ENCODE data around the gene ALG14. TPM values are rescaled to one million over a fixed set of nuclear protein-coding genes. Genes with fewer than 3 reads are reported as not detected.
A peak's percentile ranks its signal among the peaks of the same experiment; 100 is the strongest.

ALG14 gene, protein sequence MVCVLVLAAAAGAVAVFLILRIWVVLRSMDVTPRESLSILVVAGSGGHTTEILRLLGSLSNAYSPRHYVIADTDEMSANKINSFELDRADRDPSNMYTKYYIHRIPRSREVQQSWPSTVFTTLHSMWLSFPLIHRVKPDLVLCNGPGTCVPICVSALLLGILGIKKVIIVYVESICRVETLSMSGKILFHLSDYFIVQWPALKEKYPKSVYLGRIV
- total RNA-seq: 1 to 10 TPM; 2.4 to 2.7 TPM

- CTCF ChIA-PET: interaction anchor here (0.5 to 3.8 kb wide), 9 partner anchors 9 to 835 kb away, joined by 3 to 28 read pairs (median 4); partner anchors contain the start of gene RWDD3
These were observed at the start of gene ALG14 for GRCh38 chr1:95072532-95073419. ALG14 (minus strand) TSS chr1:95072951; CDS start chr1:95072898, 53 bp downstream.

GRCh38 chr1:95122151-95122697 lies 49.5 kb upstream of the ALG14 start:
- H3K4me3 Mint-ChIP-seq: no peak overlapping the region
- ChIA-PET POLR2A (no interaction called here), CTCF (no interaction called here)
- H3K27me3 Mint-ChIP-seq: peaks cover 32% of the 10 kb centered on the region
- no peaks in the 10 kb centered on the region for H3K36me3 Mint-ChIP-seq (ENCODE audit: low read depth)
- peaks cover 4% of the 10 kb centered on the region for H3K4me1 Mint-ChIP-seq
- no peak for DNase-seq
- no peaks in the 10 kb centered on the region for H3K9me3 Mint-ChIP-seq
- no peak overlapping the region for H3K27ac Mint-ChIP-seq

More at GRCh38 chr1:95072532-95073419, at the start of gene ALG14:
- H3K36me3 Mint-ChIP-seq (ENCODE audit: low read depth): no peaks in the 10 kb centered on the region
- H3K9me3 Mint-ChIP-seq: no peaks in the 10 kb centered on the region
- H3K4me1 Mint-ChIP-seq: peaks cover 19% of the 10 kb centered on the region
- peak within 1 kb of the TSS; percentile 92 for H3K4me3 Mint-ChIP-seq
- no peaks in the 10 kb centered on the region for H3K27me3 Mint-ChIP-seq
- DNase-seq: peak; percentile 93
- H3K27ac Mint-ChIP-seq: peak within 1 kb of the TSS; percentile 85
- POLR2A ChIA-PET: interaction anchor here (1.2 to 1.8 kb wide), 2 partner anchors 44 to 161 kb away, joined by 3 to 15 read pairs; partner anchors contain the start of genes RWDD3 and TLCD4

- H3K4me1 Mint-ChIP-seq: peaks cover 9% of the 10 kb centered on the region
- H3K27me3 Mint-ChIP-seq: peaks cover 48% of the 10 kb centered on the region
- DNase-seq: no peak
- H3K9me3 Mint-ChIP-seq: no peaks in the 10 kb centered on the region
- H3K4me3 Mint-ChIP-seq: no peak overlapping the region
- CTCF ChIA-PET: no interaction called here
- H3K27ac Mint-ChIP-seq: no peak overlapping the region
- no peaks in the 10 kb centered on the region for H3K36me3 Mint-ChIP-seq (ENCODE audit: low read depth)
- POLR2A ChIA-PET: no interaction called here
These were observed 46.5 kb upstream of the ALG14 start for GRCh38 chr1:95119273-95119672.

DNA sequence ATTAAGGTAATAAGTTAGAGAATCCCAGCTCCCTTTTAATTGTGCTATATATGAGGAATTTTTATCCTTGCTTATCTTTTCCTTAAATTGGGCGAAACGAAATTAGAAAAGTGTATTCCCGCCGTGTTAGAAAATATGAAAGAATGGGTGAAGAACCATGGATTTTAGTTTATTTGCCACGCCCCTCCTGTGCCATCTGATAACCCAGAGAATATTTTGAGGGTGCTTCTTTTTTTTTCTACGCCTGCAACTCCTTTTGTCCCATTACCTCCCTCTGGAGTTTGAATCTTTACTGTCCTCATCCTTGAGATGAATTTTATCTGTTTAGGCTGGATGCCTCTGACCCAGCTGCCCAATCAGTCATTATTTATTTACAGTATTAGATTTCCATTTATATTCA lies 46.0 kb upstream of the ALG14 start:
- Mint-ChIP-seq H3K27me3 (peaks cover 48% of the 10 kb centered on the region), H3K9me3 (no peaks in the 10 kb centered on the region), H3K27ac (no peak overlapping the region), H3K36me3 (ENCODE audit: low read depth) (no peaks in the 10 kb centered on the region), H3K4me1 (peaks cover 9% of the 10 kb centered on the region), H3K4me3 (no peak overlapping the region)
- no peak for DNase-seq
- ChIA-PET CTCF (no interaction called here), POLR2A (no interaction called here)

GRCh38 chr1:95118067-95118499 lies 45.3 kb upstream of the ALG14 start:
- H3K4me3 Mint-ChIP-seq: peak overlapping the region; percentile 69
- peaks cover 9% of the 10 kb centered on the region for H3K4me1 Mint-ChIP-seq
- H3K9me3 Mint-ChIP-seq: no peaks in the 10 kb centered on the region
- no peaks in the 10 kb centered on the region for H3K36me3 Mint-ChIP-seq (ENCODE audit: low read depth)
- H3K27ac Mint-ChIP-seq: no peak overlapping the region
- ChIA-PET CTCF (interaction anchor here (3.0 kb wide), 1 partner anchor 116 kb away, joined by 19 read pairs; the partner anchor contains the start of gene RWDD3), POLR2A (interaction anchor here (1.5 kb wide), 1 partner anchor 45 kb away, joined by 3 read pairs; the partner anchor contains the start of gene ALG14)
- no peak for DNase-seq
- H3K27me3 Mint-ChIP-seq: peaks cover 48% of the 10 kb centered on the region

GRCh38 chr1:95117207-95118066 lies 44.7 kb upstream of the ALG14 start, which contains the start of gene TLCD4:
TLCD4 (plus strand) TSS chr1:95117355; CDS start chr1:95143902, 26,547 bp downstream.
- Mint-ChIP-seq H3K36me3 (ENCODE audit: low read depth) (no peaks in the 10 kb centered on the region), H3K27ac (no peak within 1 kb of the TSS), H3K4me1 (peaks cover 9% of the 10 kb centered on the region), H3K4me3 (peak within 1 kb of the TSS; percentile 73), H3K9me3 (no peaks in the 10 kb centered on the region), H3K27me3 (peaks cover 48% of the 10 kb centered on the region)
- POLR2A ChIA-PET: interaction anchor here (1.5 kb wide), 1 partner anchor 44 kb away, joined by 3 read pairs; the partner anchor contains the start of gene ALG14
- peak; percentile 26 for DNase-seq
- CTCF ChIA-PET: interaction anchor here (0.7 to 3.0 kb wide), 3 partner anchors 32 to 699 kb away, joined by 4 to 19 read pairs (median 7); partner anchors contain the start of genes ABCD3 and RWDD3

DNA sequence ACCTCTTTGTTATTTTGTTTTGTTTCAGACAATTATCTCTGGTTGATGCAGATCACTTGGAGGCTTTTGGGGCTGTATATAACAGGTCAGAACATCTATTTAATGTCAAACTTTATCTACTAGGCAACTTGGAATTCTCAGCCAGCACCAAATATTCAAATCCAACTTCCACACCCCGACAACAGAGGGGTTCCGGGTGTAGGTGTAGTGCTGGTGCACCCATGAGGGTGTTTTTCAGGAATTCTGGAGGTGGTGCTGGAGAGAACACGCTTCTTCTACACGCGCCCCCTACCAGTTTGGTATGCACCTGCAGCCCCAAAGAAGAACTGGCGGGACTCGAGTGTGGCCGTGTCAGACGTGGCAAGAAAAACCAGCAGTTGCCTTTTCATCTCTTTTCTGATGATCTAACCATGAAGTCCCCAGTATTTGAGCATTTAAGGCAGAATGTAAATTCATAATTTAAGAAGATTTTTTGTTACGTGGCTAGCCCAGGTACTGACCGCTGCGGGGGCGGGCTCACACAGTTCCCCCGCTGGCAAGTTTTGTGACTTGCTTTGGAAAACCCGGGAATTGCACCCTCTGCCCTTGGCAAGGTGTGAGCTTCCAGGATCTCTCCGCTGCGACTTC lies 43.9 kb upstream of the ALG14 start:
- Mint-ChIP-seq H3K4me3 (peak overlapping the region; percentile 73), H3K4me1 (peaks cover 9% of the 10 kb centered on the region), H3K9me3 (no peaks in the 10 kb centered on the region), H3K27ac (no peak overlapping the region), H3K36me3 (ENCODE audit: low read depth) (no peaks in the 10 kb centered on the region), H3K27me3 (peaks cover 53% of the 10 kb centered on the region)
- POLR2A ChIA-PET: interaction anchor here (1.5 kb wide), 1 partner anchor 44 kb away, joined by 3 read pairs; the partner anchor contains the start of gene ALG14
- peak; percentile 34 for DNase-seq
- CTCF ChIA-PET: interaction anchor here (0.7 to 3.0 kb wide), 4 partner anchors 19 to 698 kb away, joined by 3 to 19 read pairs (median 6); partner anchors contain the start of genes ABCD3 and RWDD3

GRCh38 chr1:95115708-95116137 lies 43.0 kb upstream of the ALG14 start:
- Mint-ChIP-seq H3K4me3 (no peak overlapping the region), H3K27ac (no peak overlapping the region), H3K4me1 (peaks cover 9% of the 10 kb centered on the region), H3K9me3 (no peaks in the 10 kb centered on the region), H3K36me3 (ENCODE audit: low read depth) (no peaks in the 10 kb centered on the region), H3K27me3 (peaks cover 54% of the 10 kb centered on the region)
- ChIA-PET POLR2A (no interaction called here), CTCF (interaction anchor here (1.0 to 3.0 kb wide), 4 partner anchors 20 to 118 kb away, joined by 3 to 19 read pairs (median 5); partner anchors contain the start of genes ALG14 and RWDD3)
- DNase-seq: no peak

- peaks cover 37% of the 10 kb centered on the region for H3K27me3 Mint-ChIP-seq
- peaks cover 9% of the 10 kb centered on the region for H3K4me1 Mint-ChIP-seq
- no peaks in the 10 kb centered on the region for H3K9me3 Mint-ChIP-seq
- H3K36me3 Mint-ChIP-seq (ENCODE audit: low read depth): no peaks in the 10 kb centered on the region
- POLR2A ChIA-PET: no interaction called here
- no peak overlapping the region for H3K27ac Mint-ChIP-seq
- CTCF ChIA-PET: no interaction called here
- no peak for DNase-seq
- no peak overlapping the region for H3K4me3 Mint-ChIP-seq
These were observed 40.9 kb upstream of the ALG14 start for GRCh38 chr1:95113684-95114083.

- ChIA-PET CTCF (no interaction called here), POLR2A (no interaction called here)
- Mint-ChIP-seq H3K27me3 (peaks cover 19% of the 10 kb centered on the region), H3K4me1 (no peaks in the 10 kb centered on the region), H3K9me3 (no peaks in the 10 kb centered on the region), H3K27ac (no peak overlapping the region), H3K36me3 (ENCODE audit: low read depth) (no peaks in the 10 kb centered on the region), H3K4me3 (no peak overlapping the region)
- no peak for DNase-seq
These were observed 38.3 kb upstream of the ALG14 start for GRCh38 chr1:95111014-95111413.

DNA sequence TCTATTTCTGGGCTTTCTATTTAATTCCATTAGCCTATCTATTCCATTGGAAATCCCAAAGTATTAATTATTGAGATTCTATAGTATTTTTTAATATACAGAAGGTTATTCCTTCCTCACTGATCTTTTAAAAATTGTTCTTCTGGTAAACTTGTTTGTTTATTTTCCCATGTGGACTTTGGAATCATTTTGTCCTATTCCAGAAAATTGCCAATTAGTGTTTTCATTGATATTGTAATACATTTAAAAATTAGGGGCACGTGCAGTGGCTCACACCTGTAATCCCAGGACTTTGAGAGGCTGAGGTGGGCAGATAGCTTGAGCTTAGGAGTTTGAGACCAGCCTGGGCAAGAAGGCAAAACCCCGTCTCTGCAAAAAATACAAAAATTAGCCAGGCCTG lies 36.0 kb upstream of the ALG14 start:
- Mint-ChIP-seq H3K27ac (no peak overlapping the region), H3K36me3 (ENCODE audit: low read depth) (no peaks in the 10 kb centered on the region), H3K4me3 (no peak overlapping the region), H3K4me1 (no peaks in the 10 kb centered on the region), H3K27me3 (peaks cover 13% of the 10 kb centered on the region), H3K9me3 (no peaks in the 10 kb centered on the region)
- ChIA-PET CTCF (no interaction called here), POLR2A (no interaction called here)
- no peak for DNase-seq

- POLR2A ChIA-PET: no interaction called here
- CTCF ChIA-PET: no interaction called here
- Mint-ChIP-seq H3K4me3 (no peak overlapping the region), H3K36me3 (ENCODE audit: low read depth) (no peaks in the 10 kb centered on the region), H3K27me3 (no peaks in the 10 kb centered on the region), H3K9me3 (no peaks in the 10 kb centered on the region), H3K27ac (no peak overlapping the region), H3K4me1 (no peaks in the 10 kb centered on the region)
- DNase-seq: no peak
These were observed 25.4 kb upstream of the ALG14 start for GRCh38 chr1:95098196-95098595.

All from activated CD4-positive, alpha-beta memory T cell treated with anti-CD3 and anti-CD28 coated beads, Interleukin-2, amount 10 ng/mL, durations not matched to agents 7 days and 5 days (primary cell).